Measurements from ENCODE around the gene MCRS1.

GRCh38 chr12:49566361-49566760 is 1.6 kb downstream of the MCRS1 start:
- TF ChIP-seq, protein P1, sequence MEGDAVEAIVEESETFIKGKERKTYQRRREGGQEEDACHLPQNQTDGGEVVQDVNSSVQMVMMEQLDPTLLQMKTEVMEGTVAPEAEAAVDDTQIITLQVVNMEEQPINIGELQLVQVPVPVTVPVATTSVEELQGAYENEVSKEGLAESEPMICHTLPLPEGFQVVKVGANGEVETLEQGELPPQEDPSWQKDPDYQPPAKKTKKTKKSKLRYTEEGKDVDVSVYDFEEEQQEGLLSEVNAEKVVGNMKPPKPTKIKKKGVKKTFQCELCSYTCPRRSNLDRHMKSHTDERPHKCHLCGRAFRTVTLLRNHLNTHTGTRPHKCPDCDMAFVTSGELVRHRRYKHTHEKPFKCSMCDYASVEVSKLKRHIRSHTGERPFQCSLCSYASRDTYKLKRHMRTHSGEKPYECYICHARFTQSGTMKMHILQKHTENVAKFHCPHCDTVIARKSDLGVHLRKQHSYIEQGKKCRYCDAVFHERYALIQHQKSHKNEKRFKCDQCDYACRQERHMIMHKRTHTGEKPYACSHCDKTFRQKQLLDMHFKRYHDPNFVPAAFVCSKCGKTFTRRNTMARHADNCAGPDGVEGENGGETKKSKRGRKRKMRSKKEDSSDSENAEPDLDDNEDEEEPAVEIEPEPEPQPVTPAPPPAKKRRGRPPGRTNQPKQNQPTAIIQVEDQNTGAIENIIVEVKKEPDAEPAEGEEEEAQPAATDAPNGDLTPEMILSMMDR (IDR thresholded peaks at IDR 0.05) = no peak
- no peak for TF ChIP-seq POLR2A (IDR thresholded peaks at IDR 0.05)

Measured in thyroid gland (tissue), 4 donors.